Neuronal stem cell (in vitro differentiated cells): Measurements from ENCODE around the gene RFX4.

Source experiments
- DNase-seq: peaks from one replicate; pipeline ENCODE4 v3.0.0-alpha.2; 2013; ENCODE audit warnings: low spot score
- H2AFZ ChIP-seq: one replicate; pipeline ENCODE4 v1.6.1; 2013; ENCODE audit warnings: mild to moderate bottlenecking, low read length, inconsistent platforms
- H2AK5ac ChIP-seq: 2 replicates; pipeline ENCODE4 v1.6.1; 2013; ENCODE audit warnings: low read depth, mild to moderate bottlenecking, inconsistent platforms, low read length, moderate library complexity, mixed read lengths
- H2BK120ac ChIP-seq: 2 replicates; pipeline ENCODE4 v1.6.1; 2013; ENCODE audit warnings: low read depth, mild to moderate bottlenecking, inconsistent platforms, low read length, moderate library complexity, mixed read lengths
- H2BK12ac ChIP-seq: one replicate; pipeline ENCODE4 v1.6.1; 2013; ENCODE audit warnings: low read length, inconsistent platforms
- H2BK15ac ChIP-seq: 2 replicates; pipeline ENCODE4 v1.6.1; 2013; ENCODE audit warnings: mild to moderate bottlenecking, low read length, inconsistent platforms, mixed read lengths
- H2BK5ac ChIP-seq: one replicate; pipeline ENCODE4 v1.6.1; 2013; ENCODE audit warnings: inconsistent platforms, mild to moderate bottlenecking, low read length, moderate library complexity
- H3K14ac ChIP-seq: one replicate; pipeline ENCODE4 v1.6.1; 2013; ENCODE audit warnings: low read length, inconsistent platforms
- H3K18ac ChIP-seq: 2 replicates; pipeline ENCODE4 v1.6.1; 2013; ENCODE audit warnings: low read length, inconsistent platforms
- H3K23ac ChIP-seq: 2 replicates; pipeline ENCODE4 v1.6.1; 2013; ENCODE audit warnings: low read depth, mild to moderate bottlenecking, mixed read lengths, low read length, inconsistent platforms; ENCODE audit not compliant: poor library complexity
- H3K27ac ChIP-seq: replicated peaks from 3 replicates; pipeline ENCODE4 v1.5.1; 2013; ENCODE audit warnings: low read length, inconsistent platforms
- H3K27me3 ChIP-seq, 3 experiments: 2 replicates each; pipeline ENCODE4 v1.6.1; 2013; ENCODE audit warnings: low read length in 3 of 3, mild to moderate bottlenecking in 2 of 3, inconsistent platforms in 1 of 3, low read depth in 1 of 3, mixed read lengths in 1 of 3, moderate library complexity in 1 of 3; ENCODE audit not compliant: control insufficient read depth in 3 of 3, insufficient read depth in 3 of 3
- H3K36me3 ChIP-seq, 2 donors: replicated peaks in 1 of 2; 2 replicates each; pipeline ENCODE4 v1.6.1; 2013; ENCODE audit warnings: low read length in 2 of 2; ENCODE audit not compliant: control insufficient read depth in 2 of 2, insufficient read depth in 2 of 2
- H3K4ac ChIP-seq: 2 replicates; pipeline ENCODE4 v1.6.1; 2013; ENCODE audit warnings: inconsistent platforms, mild to moderate bottlenecking, low read length, moderate library complexity
- H3K4me1 ChIP-seq, 2 donors: 1 replicate in 1 of 2; 2 replicates in 1 of 2; pipeline ENCODE4 v1.6.1; 2013; ENCODE audit warnings: low read length in 2 of 2, low read depth in 1 of 2; ENCODE audit not compliant: control insufficient read depth in 2 of 2, insufficient read depth in 1 of 2
- H3K4me2 ChIP-seq: one replicate; pipeline ENCODE4 v1.6.1; 2013; ENCODE audit warnings: mild to moderate bottlenecking, low read length, inconsistent platforms; ENCODE audit not compliant: insufficient read depth, poor library complexity, severe bottlenecking
- H3K4me3 ChIP-seq, 2 donors: 2 replicates each; pipeline ENCODE4 v1.5.1; 2013; ENCODE audit warnings: low read length in 2 of 2, mild to moderate bottlenecking in 2 of 2, inconsistent platforms in 1 of 2, moderate library complexity in 1 of 2
- H3K79me1 ChIP-seq: one replicate; pipeline ENCODE4 v1.6.1; 2013; ENCODE audit warnings: low read depth, mild to moderate bottlenecking, inconsistent platforms, low read length, moderate library complexity
- H3K9ac ChIP-seq: one replicate; pipeline ENCODE4 v1.6.1; 2013; ENCODE audit warnings: mild to moderate bottlenecking, low read depth, low read length, inconsistent platforms; ENCODE audit not compliant: poor library complexity
- H3K9me3 ChIP-seq, 2 donors: replicated peaks in 1 of 2; 2 replicates each; pipeline versions ENCODE3 to v1.6.1; 2013; ENCODE audit warnings: low read length in 2 of 2, mild to moderate bottlenecking in 2 of 2, inconsistent platforms in 1 of 2, low read depth in 1 of 2, mixed read lengths in 1 of 2, moderate library complexity in 1 of 2; ENCODE audit not compliant: control insufficient read depth in 2 of 2, insufficient read depth in 1 of 2
- H4K8ac ChIP-seq: one replicate; pipeline ENCODE4 v1.6.1; 2013; ENCODE audit warnings: low read depth, mild to moderate bottlenecking, inconsistent platforms, low read length, moderate library complexity
- H4K91ac ChIP-seq: one replicate; pipeline ENCODE4 v1.6.1; 2013; ENCODE audit warnings: low read length, low read depth, mild to moderate bottlenecking, inconsistent platforms; ENCODE audit not compliant: poor library complexity
- WGBS, 2 donors: extraction: QIAGEN DNeasy Blood & Tissue Kit; methylation state at CpG; one replicate each; pipeline ENCODE4 v1.1.7; 2013; ENCODE audit warnings: missing lambda C conversion rate in 2 of 2, mixed read lengths in 1 of 2; ENCODE audit not compliant: insufficient read length in 2 of 2, insufficient replicate concordance in 1 of 2; ENCODE audit errors: extremely low coverage in 2 of 2; 5-methylcytosine and 5-hydroxymethylcytosine counted together

RFX4 gene

DNA sequence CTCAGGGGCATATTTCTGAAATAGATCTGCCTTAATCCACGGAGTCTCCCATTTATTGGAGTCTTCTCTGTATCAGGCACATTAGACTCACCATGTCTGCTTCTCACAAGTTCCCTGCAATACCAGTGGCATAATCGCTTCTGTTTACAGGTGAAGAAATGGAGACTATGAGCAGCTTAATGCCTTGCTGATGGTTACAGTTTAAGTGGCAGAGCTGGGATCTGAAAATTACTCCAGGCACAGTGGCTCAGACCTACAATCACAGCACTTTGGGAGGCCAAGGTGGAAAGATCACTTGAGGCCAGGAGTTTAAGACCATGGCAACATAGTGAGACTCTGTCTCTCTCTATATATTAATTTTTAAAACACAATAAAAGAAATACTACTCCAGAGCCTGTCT is 184.4 kb downstream of the RFX4 start:
- no peak overlapping the region for H2BK5ac ChIP-seq
- H3K4me2 ChIP-seq: no peak overlapping the region
- H3K9me3 ChIP-seq: no peaks in the 10 kb centered on the region
- DNase-seq: no peak
- H2AFZ ChIP-seq: no peak overlapping the region
- no peak overlapping the region for H3K27ac ChIP-seq
- no peak overlapping the region for H2BK120ac ChIP-seq
- H3K36me3 ChIP-seq: peaks cover 0 to 21% of the 10 kb centered on the region in 2 donors
- whole genome bisulfite sequencing, 2 donors: no CpG with 5 or more reads among the region's 2 CpGs
- no peak overlapping the region for H2BK12ac ChIP-seq
- H3K14ac ChIP-seq: no peak overlapping the region
- no peaks in the 10 kb centered on the region for H3K27me3 ChIP-seq
- no peak overlapping the region for H3K18ac ChIP-seq
- peaks cover 2% of the 10 kb centered on the region for H3K79me1 ChIP-seq
- H2BK15ac ChIP-seq: no peak overlapping the region
- no peak overlapping the region for H3K4me3 ChIP-seq
- no peak overlapping the region for H3K23ac ChIP-seq
- no peak overlapping the region for H3K9ac ChIP-seq
- H3K4me1 ChIP-seq: peaks cover 32 to 43% of the 10 kb centered on the region in 2 donors
- no peak overlapping the region for H4K91ac ChIP-seq
- H4K8ac ChIP-seq: no peak overlapping the region
- H2AK5ac ChIP-seq: no peak overlapping the region
- no peak overlapping the region for H3K4ac ChIP-seq

GRCh38 chr12:106767954-106768822 is 185.4 kb downstream of the RFX4 start:
- no peak overlapping the region for H3K14ac ChIP-seq
- H2BK120ac ChIP-seq: no peak overlapping the region
- H2AK5ac ChIP-seq: no peak overlapping the region
- H2BK12ac ChIP-seq: no peak overlapping the region
- H3K4ac ChIP-seq: no peak overlapping the region
- H4K8ac ChIP-seq: no peak overlapping the region
- no peak overlapping the region for H3K4me2 ChIP-seq
- no peak overlapping the region for H3K23ac ChIP-seq
- H3K4me3 ChIP-seq: peak overlapping the region in 1 of 2 donors; percentile 6
- peaks cover 32 to 43% of the 10 kb centered on the region in 2 donors for H3K4me1 ChIP-seq
- H3K36me3 ChIP-seq: peaks cover 0 to 12% of the 10 kb centered on the region in 2 donors
- no peak overlapping the region for H4K91ac ChIP-seq
- H3K18ac ChIP-seq: no peak overlapping the region
- H2AFZ ChIP-seq: peak overlapping the region; percentile 6
- H3K27me3 ChIP-seq: no peaks in the 10 kb centered on the region
- peak; percentile 65 for DNase-seq
- H3K79me1 ChIP-seq: peaks cover 2% of the 10 kb centered on the region
- H2BK15ac ChIP-seq: no peak overlapping the region
- no peak overlapping the region for H3K9ac ChIP-seq
- WGBS, 2 donors: no CpG with 5 or more reads among the region's 9 CpGs
- no peak overlapping the region for H2BK5ac ChIP-seq
- no peaks in the 10 kb centered on the region for H3K9me3 ChIP-seq
- peak overlapping the region; percentile 8 for H3K27ac ChIP-seq

DNA sequence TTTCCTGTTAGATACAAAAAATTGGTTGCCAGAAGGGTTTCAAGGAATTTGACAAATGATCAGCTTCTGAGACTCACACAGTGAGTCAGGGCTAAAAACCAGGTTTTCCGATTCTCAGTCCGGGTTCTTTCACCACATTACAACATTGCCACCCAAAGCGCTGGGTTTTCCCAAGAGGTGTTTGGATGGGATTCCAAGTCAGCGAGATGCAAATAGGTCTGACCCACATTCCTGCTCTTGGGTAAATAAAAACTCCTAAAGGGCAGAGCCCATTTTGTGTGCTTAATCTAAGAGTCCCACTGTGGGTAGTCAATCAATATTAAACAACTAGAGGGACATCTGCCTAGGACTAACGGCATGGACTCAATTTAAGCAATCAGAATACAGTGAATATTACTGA is 186.3 kb downstream of the RFX4 start:
- H3K27me3 ChIP-seq: no peaks in the 10 kb centered on the region
- no peak overlapping the region for H2BK120ac ChIP-seq
- H3K23ac ChIP-seq: no peak overlapping the region
- no peak overlapping the region for H2AK5ac ChIP-seq
- H2AFZ ChIP-seq: peak overlapping the region; percentile 6
- WGBS, 2 donors: no CpG with 5 or more reads among the region's 5 CpGs
- H2BK5ac ChIP-seq: no peak overlapping the region
- H3K14ac ChIP-seq: no peak overlapping the region
- H3K36me3 ChIP-seq: peaks cover 0 to 3% of the 10 kb centered on the region in 2 donors
- no peaks in the 10 kb centered on the region for H3K9me3 ChIP-seq
- H3K79me1 ChIP-seq: peaks cover 2% of the 10 kb centered on the region
- H3K18ac ChIP-seq: no peak overlapping the region
- H4K91ac ChIP-seq: no peak overlapping the region
- H4K8ac ChIP-seq: no peak overlapping the region
- no peak overlapping the region for H3K27ac ChIP-seq
- no peak overlapping the region for H3K4ac ChIP-seq
- no peak overlapping the region for H3K4me3 ChIP-seq
- H3K9ac ChIP-seq: no peak overlapping the region
- no peak for DNase-seq
- no peak overlapping the region for H2BK12ac ChIP-seq
- H2BK15ac ChIP-seq: no peak overlapping the region
- H3K4me1 ChIP-seq: peaks cover 29 to 43% of the 10 kb centered on the region in 2 donors
- H3K4me2 ChIP-seq: no peak overlapping the region

DNA sequence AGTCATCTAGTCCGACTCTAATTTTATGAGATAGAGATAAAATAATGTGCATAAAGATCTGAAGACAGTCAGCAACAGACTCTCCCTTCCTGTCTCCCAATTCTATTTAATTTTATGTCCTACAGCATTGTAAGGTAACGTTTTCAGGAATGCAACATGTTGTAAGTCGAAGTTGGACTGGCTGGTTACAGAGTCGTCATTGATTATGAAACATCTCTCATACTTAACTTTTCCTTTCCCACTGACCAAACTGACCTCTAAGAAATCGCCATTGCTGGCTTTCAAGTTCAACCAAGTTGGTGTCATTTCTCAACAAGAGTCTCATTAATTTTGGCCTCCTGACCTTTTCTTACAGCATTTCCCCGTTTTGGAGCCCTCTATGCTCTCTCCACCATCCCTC is 186.7 kb downstream of the RFX4 start:
- DNase-seq: no peak
- Histone ChIP-seq H3K79me1 (peaks cover 2% of the 10 kb centered on the region), H2BK15ac (no peak overlapping the region), H3K4me2 (no peak overlapping the region), H3K4me1 (peaks cover 25 to 43% of the 10 kb centered on the region in 2 donors), H4K91ac (no peak overlapping the region), H3K4me3 (no peak overlapping the region), H3K14ac (no peak overlapping the region), H2AFZ (no peak overlapping the region), H4K8ac (no peak overlapping the region), H3K9ac (no peak overlapping the region), H3K4ac (no peak overlapping the region), H2AK5ac (no peak overlapping the region), H2BK120ac (no peak overlapping the region), H2BK12ac (no peak overlapping the region), H3K9me3 (no peaks in the 10 kb centered on the region), H3K27ac (no peak overlapping the region), H3K27me3 (no peaks in the 10 kb centered on the region), H3K23ac (no peak overlapping the region), H3K36me3 (no peaks in the 10 kb centered on the region), H2BK5ac (no peak overlapping the region), H3K18ac (no peak overlapping the region)
- WGBS, 2 donors: no CpG with 5 or more reads among the region's 6 CpGs
